H1 (cell line): Measurements from ENCODE around the gene RTN4RL1. TPM values are rescaled to one million over a fixed set of nuclear protein-coding genes. Genes with fewer than 3 reads are reported as not detected.
A peak's percentile ranks its signal among the peaks of the same experiment; 100 is the strongest.

Experiments used
- CTCF ChIA-PET: fragments of 300-600 bp; sonication (Branson Sonifier 250); formaldehyde crosslinking; loops from one replicate; lab custom pipeline; 2021; ENCODE audit not compliant: partially characterized antibody; lab: Charles Lee
- POLR2A ChIA-PET: fragments of 300-600 bp; sonication (Branson Sonifier 250); formaldehyde crosslinking; loops from one replicate; lab custom pipeline; 2021; ENCODE audit warnings: inconsistent platforms; ENCODE audit not compliant: partially characterized antibody; lab: Charles Lee
- DNase-seq, 2 experiments: peaks; one replicate each; pipeline versions ENCODE4 v3.0.0 to v3.0.0-alpha.2; 2010 to 2022; ENCODE audit warnings: low spot score in 2 of 2, low read depth in 1 of 2, mixed read lengths in 1 of 2
- FAIRE-seq: peaks from 2 replicates; lab custom pipeline; 2011; peaks lifted over from hg19 to GRCh38; lab: Jason Lieb, UNC
- H2AFZ ChIP-seq: 2 replicates; pipeline ENCODE4 v1.8.1; 2012; ENCODE audit warnings: low read length, inconsistent platforms
- H2AK5ac ChIP-seq: 2 replicates; pipeline ENCODE4 v1.6.1; 2013; ENCODE audit warnings: low read depth, low read length
- H2BK120ac ChIP-seq: replicated peaks from 2 replicates; pipeline ENCODE3; 2013; ENCODE audit warnings: low read depth, low read length, inconsistent platforms
- H2BK12ac ChIP-seq: 2 replicates; pipeline ENCODE4 v1.6.1; 2013; ENCODE audit warnings: low read depth, low read length
- H2BK15ac ChIP-seq: 2 replicates; pipeline ENCODE4 v1.6.1; 2013; ENCODE audit warnings: low read length
- H2BK20ac ChIP-seq: 2 replicates; pipeline ENCODE4 v1.6.1; 2013; ENCODE audit warnings: low read length
- H2BK5ac ChIP-seq: 2 replicates; pipeline ENCODE4 v1.6.1; 2013; ENCODE audit warnings: low read depth, low read length
- H3K14ac ChIP-seq: 2 replicates; pipeline ENCODE4 v1.6.1; 2013; ENCODE audit warnings: inconsistent platforms; ENCODE audit not compliant: insufficient read length
- H3K18ac ChIP-seq: 2 replicates; pipeline ENCODE4 v1.6.1; 2013; ENCODE audit warnings: low read length; ENCODE audit errors: extremely low read depth
- H3K23ac ChIP-seq: 2 replicates; pipeline ENCODE4 v1.6.1; 2013; ENCODE audit warnings: inconsistent platforms; ENCODE audit not compliant: insufficient read length
- H3K23me2 ChIP-seq: 2 replicates; pipeline ENCODE4 v1.6.1; 2013; ENCODE audit warnings: low read depth, low read length
- H3K27ac ChIP-seq: 2 replicates; pipeline ENCODE4 v1.6.1; 2011; ENCODE audit warnings: low read depth, low read length, inconsistent platforms
- H3K27me3 ChIP-seq, 4 experiments: replicated peaks in 1 of 4; 1 replicate in 1 of 4; 2 replicates in 3 of 4; pipeline versions ENCODE4 v1.6.1 to v1.8.1; 2011 to 2013; ENCODE audit warnings: low read length in 3 of 4, mild to moderate bottlenecking in 3 of 4, inconsistent platforms in 2 of 4, mixed read lengths in 2 of 4, moderate library complexity in 1 of 4; ENCODE audit not compliant: control insufficient read depth in 3 of 4, insufficient read depth in 3 of 4; ENCODE audit errors: extremely low read depth in 1 of 4
- H3K36me3 ChIP-seq, 4 experiments: 2 replicates each; pipeline versions ENCODE4 v1.6.1 to v1.8.1; 2011 to 2013; ENCODE audit warnings: mild to moderate bottlenecking in 4 of 4, low read length in 3 of 4, moderate library complexity in 2 of 4, control low read depth in 1 of 4, inconsistent platforms in 1 of 4; ENCODE audit not compliant: insufficient read depth in 4 of 4, control insufficient read depth in 2 of 4
- H3K4ac ChIP-seq: replicated peaks from 2 replicates; pipeline ENCODE3; 2013; ENCODE audit warnings: low read length, low read depth, mixed read lengths, inconsistent platforms; ENCODE audit not compliant: insufficient read length
- H3K4me1 ChIP-seq, 4 experiments: replicated peaks in 1 of 4; 1 replicate in 1 of 4; 2 replicates in 3 of 4; pipeline versions ENCODE4 v1.6.1 to v1.8.1; 2011 to 2013; ENCODE audit warnings: low read length in 3 of 4, inconsistent platforms in 2 of 4, mixed read lengths in 1 of 4; ENCODE audit not compliant: insufficient read depth in 4 of 4, control insufficient read depth in 3 of 4
- H3K4me2 ChIP-seq, 2 experiments: 2 replicates each; pipeline versions ENCODE4 v1.6.1 to v1.8.1; 2011 to 2013; ENCODE audit warnings: low read depth in 2 of 2, low read length in 2 of 2, control low read depth in 1 of 2, inconsistent platforms in 1 of 2, mild to moderate bottlenecking in 1 of 2; ENCODE audit not compliant: insufficient read depth in 1 of 2
- H3K4me3 ChIP-seq, 4 experiments: fragments of 200-600, 300-600 bp in 1 of 4; sonication (generic), shearing (Covaris generic), sonication (Bioruptor Twin) in 1 of 4; 2 replicates each; pipeline versions ENCODE4 v1.5.1 to v1.8.1; 2011 to 2016; ENCODE audit warnings: low read length in 4 of 4, low read depth in 3 of 4, control low read depth in 2 of 4, inconsistent platforms in 2 of 4, mild to moderate bottlenecking in 2 of 4, mixed read lengths in 1 of 4, moderate library complexity in 1 of 4; ENCODE audit not compliant: insufficient read depth in 2 of 4; ENCODE audit errors: extremely low read depth in 1 of 4
- H3K56ac ChIP-seq: replicated peaks from 2 replicates; pipeline ENCODE3; 2013; ENCODE audit warnings: low read depth, mild to moderate bottlenecking, mixed read lengths, low read length, inconsistent platforms; ENCODE audit not compliant: insufficient read length
- H3K79me1 ChIP-seq: 2 replicates; pipeline ENCODE4 v1.6.1; 2013; ENCODE audit warnings: low read depth, low read length, control low read depth
- H3K79me2 ChIP-seq, 2 experiments: 2 replicates each; pipeline versions ENCODE4 v1.6.1 to v1.8.1; 2012 to 2013; ENCODE audit warnings: low read length in 2 of 2, mild to moderate bottlenecking in 2 of 2, inconsistent platforms in 1 of 2; ENCODE audit not compliant: insufficient read depth in 2 of 2, control insufficient read depth in 1 of 2
- H3K9ac ChIP-seq, 4 experiments: replicated peaks in 1 of 4; 1 replicate in 1 of 4; 2 replicates in 3 of 4; pipeline versions ENCODE4 v1.6.1 to v1.8.1; 2011 to 2013; ENCODE audit warnings: low read depth in 3 of 4, low read length in 3 of 4, control low read depth in 2 of 4, mild to moderate bottlenecking in 2 of 4, moderate library complexity in 2 of 4, inconsistent platforms in 1 of 4; ENCODE audit errors: extremely low read depth in 1 of 4
- H3K9me3 ChIP-seq, 2 experiments: 2 replicates each; pipeline versions ENCODE4 v1.6.1 to v1.8.1; 2012 to 2013; ENCODE audit warnings: mild to moderate bottlenecking in 2 of 2, moderate library complexity in 2 of 2, control low read depth in 1 of 2, inconsistent platforms in 1 of 2, low read depth in 1 of 2, low read length in 1 of 2, mixed read lengths in 1 of 2; ENCODE audit not compliant: insufficient read depth in 2 of 2
- H4K20me1 ChIP-seq, 2 experiments: replicated peaks in 1 of 2; 2 replicates each; pipeline versions ENCODE3 to v1.8.1; 2011 to 2013; ENCODE audit warnings: inconsistent platforms in 2 of 2, low read length in 2 of 2, mild to moderate bottlenecking in 1 of 2; ENCODE audit not compliant: insufficient read depth in 2 of 2, control insufficient read depth in 1 of 2
- H4K5ac ChIP-seq: 2 replicates; pipeline ENCODE4 v1.6.1; 2013; ENCODE audit warnings: low read length, low read depth, mixed read lengths, inconsistent platforms; ENCODE audit not compliant: insufficient read length
- H4K8ac ChIP-seq: 2 replicates; pipeline ENCODE4 v1.8.0; 2013; ENCODE audit warnings: mild to moderate bottlenecking, moderate library complexity, low read length, inconsistent platforms; ENCODE audit not compliant: insufficient read depth; ENCODE audit errors: extremely low read depth
- H4K91ac ChIP-seq: replicated peaks from 2 replicates; pipeline ENCODE3; 2013; ENCODE audit warnings: low read length, mixed read lengths, inconsistent platforms; ENCODE audit not compliant: insufficient read length
- ASH2L ChIP-seq: fragments of 200-600, 300-600 bp; sonication (generic); IDR thresholded peaks from one replicate; pipeline ENCODE4 v1.7.1; 2017; ENCODE audit warnings: low read length
- CEBPB ChIP-seq: IDR thresholded peaks from 2 replicates; pipeline ENCODE4 v1.6.1; 2012; ENCODE audit warnings: low read depth, low read length
- HDAC2 ChIP-seq, 2 experiments: fragments of 300-600 bp in 1 of 2; sonication (generic) in 1 of 2; IDR thresholded peaks; 2 replicates each; pipeline ENCODE4 v1.6.1; 2011 to 2012; ENCODE audit warnings: low read depth in 2 of 2, low read length in 2 of 2, mild to moderate bottlenecking in 2 of 2, moderate library complexity in 2 of 2, borderline replicate concordance in 1 of 2, inconsistent platforms in 1 of 2
- HDAC6 ChIP-seq: IDR thresholded peaks from one replicate; pipeline ENCODE4 v1.7.1; 2012; ENCODE audit warnings: low read depth, mild to moderate bottlenecking, inconsistent platforms, low read length, moderate library complexity
- KDM1A ChIP-seq: fragments of 200-600, 300-600 bp; sonication (generic); IDR thresholded peaks from 2 replicates; pipeline ENCODE4 v1.7.1; 2016; ENCODE audit warnings: mild to moderate bottlenecking, low read length, borderline replicate concordance
- POLR2A ChIP-seq, 2 experiments: IDR thresholded peaks; 1 replicate in 1 of 2; 2 replicates in 1 of 2; pipeline ENCODE4 v1.6.1; 2011; ENCODE audit warnings: low read depth in 2 of 2, low read length in 2 of 2, mild to moderate bottlenecking in 2 of 2; ENCODE audit errors: control extremely low read depth in 1 of 2
- RBBP5 ChIP-seq: IDR thresholded peaks from 2 replicates; pipeline ENCODE4 v1.7.1; 2012; ENCODE audit warnings: low read depth, mild to moderate bottlenecking, inconsistent platforms, low read length, moderate library complexity, borderline replicate concordance
- RXRA ChIP-seq: IDR thresholded peaks from 2 replicates; pipeline ENCODE4 v1.6.1; 2011; ENCODE audit warnings: low read depth, mild to moderate bottlenecking, low read length, moderate library complexity; ENCODE audit not compliant: insufficient read depth
- SP4 ChIP-seq: IDR thresholded peaks from 2 replicates; pipeline ENCODE4 v1.6.1; 2012; ENCODE audit warnings: low read length, inconsistent platforms
- SRF ChIP-seq: IDR thresholded peaks from 2 replicates; pipeline ENCODE4 v1.6.1; 2011; ENCODE audit warnings: mild to moderate bottlenecking, low read depth, low read length, moderate library complexity
- TBP ChIP-seq: IDR thresholded peaks from 2 replicates; pipeline ENCODE4 v1.6.1; 2011; ENCODE audit warnings: low read depth, low read length, improper control_type of control experiment
- TEAD4 ChIP-seq: IDR thresholded peaks from 2 replicates; pipeline ENCODE4 v1.6.1; 2012; ENCODE audit warnings: low read depth, low read length, inconsistent platforms, mixed read lengths
- WGBS, 2 experiments: shearing (Covaris generic) in 1 of 2; methylation state at CpG; one replicate each; pipeline versions ENCODE4 v1.1.6 to v1.1.7; 2013 to 2015; ENCODE audit warnings: low lambda C conversion rate in 2 of 2, mixed read lengths in 2 of 2, inconsistent platforms in 1 of 2, low coverage in 1 of 2, missing lambda C conversion rate in 1 of 2; ENCODE audit not compliant: insufficient replicate concordance in 2 of 2, insufficient coverage in 1 of 2, insufficient read length in 1 of 2; ENCODE audit errors: extremely low coverage in 1 of 2, missing lambda C conversion rate in 1 of 2; 5-methylcytosine and 5-hydroxymethylcytosine counted together
- polyA plus RNA-seq, 7 experiments: library from polyadenylated mRNA; depleted of rRNA in 3 of 7; stranded (reverse) in 5 of 7; unstranded in 2 of 7; fragments of >200 nt in 5 of 7; fragments of 200-250 nt in 2 of 7; gene quantifications; 1 replicate in 5 of 7; 2 replicates in 1 of 7; 4 replicates in 1 of 7; pipeline versions ENCODE4 v1.2.1 to v1.2.3, GENCODE V29; 2011 to 2013; ENCODE audit warnings: missing spikeins in 2 of 7, mixed read lengths in 2 of 7
- total RNA-seq: library from RNA; stranded (reverse); fragmentation: NEBNext Ultra II Directional; extraction: Animal tissue kit (Norgen Biotek cat#: 25700); gene quantifications from 2 replicates; pipeline ENCODE4 v1.2.1, GENCODE V29; 2021
- TF ChIP-seq, protein P1 (sequence below): IDR thresholded peaks from 2 replicates; pipeline ENCODE4 v1.6.1; 2011; ENCODE audit warnings: low read depth, mild to moderate bottlenecking, low read length; ENCODE audit not compliant: insufficient read depth

Gene RTN4RL1
- total and polyA plus RNA-seq, 2 of the 8 experiments (the other 6 are each of a cell fraction or from before 2014, with no cell fraction given) = 0.09 TPM; not detected in 1

DNA sequence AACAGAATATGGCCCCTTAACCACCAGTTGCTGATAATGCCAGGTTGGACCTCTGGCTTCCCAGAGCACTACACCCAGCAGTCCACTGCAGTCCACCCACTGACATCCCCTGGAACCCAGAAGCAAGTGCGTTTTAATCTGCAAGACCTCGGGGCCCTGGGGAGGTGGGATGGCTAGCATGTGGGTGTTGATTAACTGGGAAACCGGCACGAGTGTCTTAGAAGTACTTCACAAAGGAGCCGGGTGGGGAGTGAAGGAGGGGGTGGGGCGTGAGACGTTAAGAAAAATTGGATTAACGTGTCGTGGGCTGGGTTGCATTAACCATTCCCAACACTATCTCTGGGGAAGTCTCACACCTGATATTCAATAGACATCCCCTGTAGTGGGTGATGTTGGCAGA is 23.7 kb upstream of the RTN4RL1 start:
- no peak overlapping the region for H2BK5ac ChIP-seq
- H3K27ac ChIP-seq = no peak overlapping the region
- POLR2A ChIA-PET = no interaction called here

More for the DNA sequence above, 23.7 kb upstream of the RTN4RL1 start:
- no peak overlapping the region for H2AK5ac ChIP-seq
- H3K79me2 ChIP-seq = no peaks in the 10 kb centered on the region
- no peak overlapping the region for H3K23ac ChIP-seq
- no peak overlapping the region; a peak in 1 of 8 replicates for H3K4me3 ChIP-seq
- H4K20me1 ChIP-seq = peaks cover 9 to 12% of the 10 kb centered on the region in 2 experiments
- 64% methylated on average over 9 of the region's 9 CpGs; no CpG with 5 or more reads in 1 of the 2 experiments for WGBS, 2 experiments
- H3K9me3 ChIP-seq = no peaks in the 10 kb centered on the region
- no peak overlapping the region for H3K4ac ChIP-seq
- no peak overlapping the region for H4K91ac ChIP-seq
- H2AFZ ChIP-seq = no peak overlapping the region
- DNase-seq = no peak
- no peak overlapping the region for H2BK12ac ChIP-seq
- 0 out of 4 replicates have a peak overlapping the region, but pooled peaks of 1 of the 2 experiments have one; percentile 3 for H3K4me2 ChIP-seq
- H4K5ac ChIP-seq = no peak overlapping the region
- peaks cover 0 to 5% (median 0%) of the 10 kb centered on the region in 4 experiments; a peak in 2 of 8 replicates for H3K36me3 ChIP-seq
- no peak overlapping the region for H3K56ac ChIP-seq
- no peak overlapping the region for H3K9ac ChIP-seq
- peaks cover 36 to 59% (median 56%) of the 10 kb centered on the region in 4 experiments for H3K27me3 ChIP-seq
- H2BK15ac ChIP-seq = no peak overlapping the region
- H3K4me1 ChIP-seq = peaks cover 0 to 4% (median 0%) of the 10 kb centered on the region in 4 experiments; a peak in 2 of 7 replicates
- H2BK120ac ChIP-seq = no peak overlapping the region
- H3K18ac ChIP-seq = no peak overlapping the region
- no peak overlapping the region for H3K14ac ChIP-seq
- CTCF ChIA-PET = interaction anchor here (0.6 to 2.5 kb wide), 6 partner anchors 10 to 196 kb away, joined by 3 to 7 read pairs (median 3); no protein-coding TSS in a partner anchor
- H2BK20ac ChIP-seq = no peak overlapping the region
- H3K23me2 ChIP-seq = peaks cover 7% of the 10 kb centered on the region; the same call in 1 of the 2 replicates
- no peak overlapping the region for H4K8ac ChIP-seq
- no peaks in the 10 kb centered on the region for H3K79me1 ChIP-seq
- FAIRE-seq = no peak
- TF ChIP-seq ASH2L (no peak), CEBPB (no peak), SRF (no peak), TBP (no peak), KDM1A (no peak), TEAD4 (no peak), RXRA (no peak), RBBP5 (no peak), HDAC2 (IDR thresholded peaks at IDR 0.05; ENCODE audit: borderline replicate concordance in 1 of 2, low read depth in 2 of 2, low read length in 2 of 2) (no peak), SP4 (no peak), HDAC6 (no peak), POLR2A (IDR thresholded peaks at IDR 0.05; ENCODE audit: control extremely low read depth in 1 of 2, low read depth in 2 of 2, low read length in 2 of 2) (no peak)
- TF ChIP-seq, protein P1, sequence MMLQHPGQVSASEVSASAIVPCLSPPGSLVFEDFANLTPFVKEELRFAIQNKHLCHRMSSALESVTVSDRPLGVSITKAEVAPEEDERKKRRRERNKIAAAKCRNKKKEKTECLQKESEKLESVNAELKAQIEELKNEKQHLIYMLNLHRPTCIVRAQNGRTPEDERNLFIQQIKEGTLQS = no peak
